Measurements from ENCODE around the gene VTI1A.
"Not testable (repeated sequence)": the region's sequence is repeated elsewhere in the genome, so short reads cannot be mapped to it uniquely, and the experiment has no call there.

VTI1A gene

DNA sequence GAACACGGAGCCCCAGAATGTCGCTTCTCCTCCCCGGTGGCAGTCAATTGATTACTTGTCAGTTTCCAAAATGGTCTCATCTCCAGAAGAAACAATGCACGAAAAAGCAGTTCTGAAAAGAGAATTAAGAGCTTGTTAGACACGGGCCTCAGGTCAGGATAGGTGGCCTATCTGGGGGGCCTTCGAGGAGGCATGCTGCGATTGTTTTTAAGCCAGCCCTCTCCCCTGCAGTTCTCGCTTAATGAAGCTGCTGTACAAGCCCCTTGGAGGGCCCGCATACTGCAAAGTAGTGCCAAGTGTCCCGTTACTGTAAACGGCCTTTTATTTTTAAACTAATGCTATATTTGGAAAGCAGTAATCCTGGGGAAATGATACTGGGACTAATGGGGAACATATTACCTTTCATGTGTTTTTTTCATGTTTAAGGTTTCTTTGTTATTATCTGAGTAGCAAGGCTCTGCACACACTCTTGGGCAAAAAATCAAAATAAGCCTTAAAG lies 388.3 kb downstream of the VTI1A start:
- DNase-seq (ENCODE audit: low read depth in 2 of 2), result no peak

DNA sequence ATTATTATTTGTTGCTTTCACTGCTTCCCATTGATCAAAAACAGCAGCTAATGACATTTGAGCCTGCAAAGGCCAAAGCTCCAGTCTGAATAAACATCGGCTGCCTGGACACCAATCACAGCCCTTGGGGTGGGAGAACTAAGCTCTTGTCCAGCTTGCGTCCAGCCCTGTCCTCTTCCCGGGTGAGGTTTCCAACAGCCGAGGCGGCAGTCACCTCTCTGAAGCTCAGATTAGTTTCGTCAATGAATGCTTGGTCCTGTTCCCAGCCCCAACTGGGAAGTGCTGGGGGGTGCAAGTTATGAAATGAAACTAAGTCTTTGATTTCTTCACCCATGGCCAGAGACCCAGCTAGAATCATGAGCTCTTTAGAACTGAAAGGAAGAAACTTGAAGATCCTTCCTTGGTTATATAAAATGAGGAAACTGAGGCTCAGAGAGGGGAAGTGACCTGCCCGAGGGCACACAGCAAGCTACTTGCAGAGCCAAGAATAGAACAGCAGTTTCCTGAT lies 389.0 kb downstream of the VTI1A start:
- no peak for DNase-seq (ENCODE audit: low read depth in 2 of 2)

DNA sequence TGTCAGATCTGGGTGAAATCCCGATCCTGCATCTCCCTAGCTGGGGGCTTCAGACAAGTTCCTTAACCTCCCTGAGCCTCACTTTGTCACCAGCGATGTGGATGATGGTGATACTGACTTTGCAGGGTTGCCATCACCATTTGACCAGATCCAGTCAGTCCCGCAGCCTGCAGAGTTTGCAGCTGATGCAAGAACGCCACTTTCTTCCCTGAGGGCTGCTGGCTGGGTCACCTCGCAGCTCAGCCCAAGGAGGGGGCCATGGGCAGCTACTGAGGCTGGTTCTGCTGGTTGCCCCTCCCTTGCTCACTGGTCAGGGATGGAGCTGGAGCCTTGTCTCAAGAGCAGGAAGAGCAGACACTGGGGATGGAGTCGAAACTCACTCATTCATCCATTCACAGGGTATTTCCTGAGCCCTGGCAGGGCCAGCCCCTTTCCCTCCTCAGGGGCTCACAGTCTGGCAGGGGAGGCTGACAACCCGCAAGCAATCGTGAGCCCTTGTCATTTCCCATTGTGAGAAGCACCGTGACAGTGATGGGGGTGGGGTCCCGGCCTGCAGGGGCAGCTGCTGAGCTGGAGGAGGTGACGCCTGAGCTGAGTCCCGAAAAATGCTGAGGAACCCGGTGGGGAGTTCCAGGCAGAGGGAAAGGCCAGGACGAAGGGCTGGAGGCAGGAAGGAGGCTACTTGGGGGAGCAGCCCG lies 391.9 kb downstream of the VTI1A start:
- no peak for DNase-seq (ENCODE audit: low read depth in 2 of 2)

DNA sequence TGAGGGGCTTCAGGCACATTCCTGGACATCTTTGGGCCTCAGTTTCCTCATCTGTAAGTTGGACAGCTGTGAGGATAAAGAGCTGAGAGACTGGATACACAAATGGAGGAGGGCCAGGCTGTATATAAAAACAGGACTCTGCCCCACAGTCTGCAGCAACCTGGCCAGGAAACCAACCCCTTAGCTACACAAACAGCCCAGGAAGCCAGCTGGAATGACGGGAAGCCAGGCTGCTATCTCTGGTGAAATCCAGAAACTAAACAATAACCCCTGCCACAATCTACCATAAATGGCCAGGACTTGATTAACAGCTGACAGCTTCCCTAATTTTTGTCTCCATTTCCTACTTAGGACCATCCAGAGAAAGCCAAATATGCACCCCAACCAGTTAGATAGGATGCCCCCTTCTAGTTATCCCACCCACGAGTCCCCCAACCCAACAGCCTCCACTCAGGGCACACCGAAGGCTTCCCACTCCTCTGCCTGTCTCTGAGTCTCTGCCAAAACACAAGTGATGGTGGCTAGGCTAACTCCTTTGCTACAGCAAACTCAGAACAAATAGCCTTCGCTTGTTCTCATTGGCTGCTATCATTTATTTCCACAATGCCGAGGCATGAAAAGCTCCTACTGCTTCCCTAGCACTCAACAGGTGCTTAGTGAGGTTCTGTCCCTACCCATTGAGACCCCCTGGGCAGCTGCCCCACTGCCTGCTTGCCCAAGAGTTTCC lies 393.1 kb downstream of the VTI1A start:
- no peak for DNase-seq (ENCODE audit: low read depth in 2 of 2)

DNA sequence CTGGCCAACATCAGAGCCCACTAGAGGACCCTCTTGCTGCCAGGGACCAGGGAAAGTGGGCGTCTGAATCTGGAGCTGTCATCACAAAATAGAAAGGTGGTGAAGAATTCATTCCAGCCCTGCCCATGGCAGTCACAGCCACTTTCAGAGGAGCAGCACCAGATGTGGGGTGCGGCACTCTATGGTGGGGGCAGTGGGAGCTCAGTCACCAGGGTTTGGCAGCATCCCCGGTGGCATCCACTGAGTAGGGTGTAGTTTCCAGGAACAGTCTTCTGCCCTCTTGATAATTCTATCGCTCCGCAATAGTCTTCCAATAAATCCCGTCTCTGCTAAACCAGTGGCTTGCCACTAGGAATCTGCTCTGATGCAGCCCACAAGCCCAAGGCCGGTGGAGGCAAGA lies 394.5 kb downstream of the VTI1A start:
- DNase-seq (ENCODE audit: low read depth in 2 of 2), result no peak

DNA sequence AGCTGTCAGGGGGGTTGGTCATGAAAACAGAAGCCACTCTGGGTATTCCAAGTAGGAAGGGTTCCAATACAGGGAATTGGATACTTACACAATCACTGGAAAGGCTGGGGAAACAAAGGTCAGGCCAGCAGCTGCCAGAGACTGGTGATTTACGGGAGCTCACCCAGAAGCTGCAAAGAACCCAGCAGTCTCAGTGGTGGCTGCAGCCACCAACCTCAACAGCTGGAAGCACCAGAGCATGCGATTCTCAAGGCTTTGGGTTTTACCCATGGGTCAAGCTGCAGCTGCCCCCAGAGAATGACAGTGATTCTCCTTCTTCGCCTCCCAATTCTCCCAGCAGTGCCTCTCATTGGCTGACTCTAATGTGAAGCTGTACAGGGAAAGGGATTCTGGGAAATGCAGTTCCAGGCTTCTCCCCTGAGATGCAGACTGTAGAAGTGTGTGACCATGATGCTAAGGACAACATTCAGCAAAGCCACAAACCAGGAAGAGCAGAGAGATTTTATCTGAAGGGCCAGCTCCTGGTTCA lies 395.9 kb downstream of the VTI1A start:
- DNase-seq (ENCODE audit: low read depth in 2 of 2), result no peak

DNA sequence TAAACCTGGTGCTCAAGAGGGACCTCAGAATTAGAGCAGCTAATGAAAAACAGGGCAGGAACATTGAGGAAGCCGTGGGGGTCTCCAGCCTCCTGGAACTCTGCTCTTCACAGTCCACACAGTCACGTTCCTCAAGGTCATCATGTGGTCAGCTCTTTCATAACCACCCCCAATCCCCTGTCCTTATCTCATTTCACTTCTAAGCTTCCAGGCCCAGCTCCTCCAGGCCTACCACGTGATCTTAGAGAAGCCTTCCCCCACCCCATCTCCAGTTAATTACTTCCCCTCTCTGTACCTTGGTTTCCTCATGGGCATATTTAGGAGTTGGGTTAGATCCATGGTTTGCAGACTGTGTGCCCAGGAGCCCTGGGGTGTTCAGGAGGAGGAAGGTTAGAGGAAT lies 396.6 kb downstream of the VTI1A start:
- no peak for DNase-seq (ENCODE audit: low read depth in 2 of 2)

DNA sequence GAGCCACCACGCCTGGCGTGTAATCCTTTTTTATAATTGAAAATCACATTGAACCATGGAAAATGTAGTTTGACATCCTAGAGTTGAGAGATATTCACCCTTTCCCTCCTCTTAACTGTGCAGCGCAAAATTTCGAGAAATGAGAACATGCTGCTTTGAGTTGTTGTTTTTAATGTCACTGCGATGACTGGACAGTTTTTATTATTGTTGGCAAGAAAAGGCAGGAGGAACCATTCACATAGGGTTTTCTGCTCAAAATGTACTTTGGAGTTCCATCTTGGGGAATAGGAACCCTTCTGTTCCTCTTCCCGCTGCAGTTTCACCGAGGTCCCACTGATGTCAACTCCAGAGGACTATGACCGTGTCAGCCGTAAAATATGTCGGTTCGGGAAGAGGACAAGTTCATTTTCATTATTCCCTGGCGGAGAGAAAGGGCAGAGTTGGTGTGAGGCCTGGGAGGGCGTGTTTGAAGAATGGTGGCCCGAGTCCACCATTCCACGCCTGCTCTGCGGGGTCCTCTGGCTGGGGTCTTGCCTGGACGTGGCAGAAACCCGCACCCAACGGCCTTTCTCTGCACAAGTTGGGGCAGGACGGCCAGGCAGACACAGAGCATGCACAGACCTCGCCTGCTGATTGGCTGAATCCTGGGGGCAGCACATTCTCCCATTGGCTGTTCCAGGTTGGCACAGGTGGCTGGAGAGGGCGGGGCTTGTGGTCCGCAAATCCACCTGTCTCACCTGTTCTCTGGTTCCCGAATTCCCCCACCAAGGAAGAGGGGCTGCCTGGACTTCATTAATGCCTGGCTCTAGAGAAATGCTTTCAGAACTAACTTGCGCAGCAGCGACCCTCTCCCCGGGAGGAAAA lies 397.9 kb downstream of the VTI1A start:
- no peak for DNase-seq (ENCODE audit: low read depth in 2 of 2)

DNA sequence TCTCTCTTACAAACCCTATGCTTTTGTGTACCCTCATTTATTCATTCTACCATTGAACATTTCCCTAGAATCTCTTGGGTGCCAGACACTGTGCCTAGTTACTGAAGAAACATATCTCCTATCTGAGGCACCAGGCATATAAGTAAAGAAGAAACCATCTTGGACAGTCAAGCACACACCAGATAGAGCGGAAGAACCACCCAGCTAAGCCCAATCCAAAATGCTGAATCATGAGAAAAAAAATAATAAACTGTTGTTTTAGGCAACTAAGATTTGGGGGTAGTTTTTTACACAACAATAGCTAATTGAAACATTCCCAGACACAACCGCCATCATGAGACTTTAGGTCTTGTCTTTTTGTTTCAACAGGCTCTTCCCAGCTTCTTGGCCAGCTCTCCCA lies 400.8 kb downstream of the VTI1A start:
- no peak for DNase-seq (ENCODE audit: low read depth in 2 of 2)

DNA sequence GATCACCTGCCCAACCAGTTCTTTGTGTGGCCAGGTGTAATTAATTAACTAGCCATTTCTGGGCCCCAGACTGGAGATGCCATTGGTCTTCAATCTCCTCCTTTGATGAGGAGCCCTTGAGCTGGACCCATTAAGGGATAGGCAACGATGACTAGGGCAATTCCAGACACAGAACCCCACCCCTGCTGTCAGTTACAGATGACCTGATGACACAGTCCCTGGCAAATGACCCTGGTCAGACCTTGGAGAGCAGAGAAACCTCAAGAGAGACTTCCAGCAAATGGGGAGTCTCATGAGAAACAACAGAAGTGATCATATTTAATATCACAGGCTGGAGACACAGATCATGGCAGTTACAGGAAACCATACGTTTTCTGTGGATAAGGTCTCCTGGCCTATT lies 401.2 kb downstream of the VTI1A start:
- DNase-seq (ENCODE audit: low read depth in 2 of 2), result no peak

DNA sequence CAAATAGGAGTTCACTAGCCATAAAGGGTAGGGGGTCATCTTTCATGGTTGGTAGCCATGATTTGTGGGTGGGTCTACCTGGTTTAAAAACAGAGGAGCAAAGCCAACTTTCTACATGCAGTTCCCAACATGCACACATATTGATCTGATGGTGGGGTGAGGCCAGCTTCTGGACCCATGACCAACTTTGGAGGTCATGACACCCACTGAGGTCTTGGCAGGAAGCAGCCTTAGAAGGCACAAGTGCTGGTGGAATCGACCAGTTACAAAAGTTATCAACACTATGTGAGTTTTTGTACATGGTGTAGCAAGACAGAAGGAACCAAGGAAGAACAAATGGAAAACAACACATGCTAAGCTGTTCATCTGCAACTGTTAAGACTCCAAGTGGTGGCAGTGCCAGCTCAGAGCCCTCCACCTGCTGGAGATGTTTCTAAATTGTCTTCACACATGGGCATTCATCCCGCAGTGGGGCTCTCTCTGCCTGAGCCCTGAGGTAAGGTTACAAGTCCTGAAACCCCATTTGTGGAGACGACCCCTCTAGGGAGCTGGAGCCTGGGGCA lies 401.9 kb downstream of the VTI1A start:
- DNase-seq (ENCODE audit: low read depth in 2 of 2), result no peak

DNA sequence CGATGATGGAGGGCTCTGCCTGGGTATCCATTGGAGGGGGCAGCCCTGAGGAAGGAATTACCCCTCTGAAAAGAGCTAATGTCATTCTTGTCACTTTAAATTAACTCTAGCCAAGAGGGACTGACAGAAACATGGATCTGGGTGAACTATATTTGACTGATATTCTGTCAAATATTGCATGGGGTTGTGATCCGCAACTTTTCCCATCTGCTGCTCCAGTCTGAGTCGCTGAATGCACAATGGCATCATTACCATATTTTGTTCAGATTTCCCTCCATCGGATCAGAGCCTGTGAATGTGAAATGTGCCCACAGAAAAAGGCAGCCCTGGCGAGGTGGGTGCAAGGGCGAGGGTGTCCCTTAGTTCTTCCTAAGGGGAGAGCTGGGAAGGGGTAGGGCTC lies 402.5 kb downstream of the VTI1A start:
- no peak for DNase-seq (ENCODE audit: low read depth in 2 of 2)

DNA sequence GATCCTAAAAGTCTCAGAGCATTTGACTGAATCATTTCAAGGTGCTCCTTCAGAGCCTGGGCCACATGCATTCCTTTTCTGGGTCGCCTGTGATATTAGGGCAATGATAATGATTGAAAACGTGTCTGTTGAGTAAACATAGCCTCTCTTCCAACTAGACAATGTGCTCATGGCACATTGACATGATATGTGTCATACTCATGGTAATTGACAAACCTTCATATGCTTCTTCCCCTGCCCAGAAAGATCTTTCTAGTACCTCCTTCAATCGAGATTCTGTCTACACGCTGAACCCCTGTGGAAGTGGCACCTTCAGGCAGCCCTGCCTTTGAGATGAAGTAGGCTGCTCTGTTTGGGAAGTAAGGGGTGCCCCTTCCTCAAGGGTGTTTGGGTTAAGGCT lies 404.2 kb downstream of the VTI1A start:
- no peak for DNase-seq (ENCODE audit: low read depth in 2 of 2)

DNA sequence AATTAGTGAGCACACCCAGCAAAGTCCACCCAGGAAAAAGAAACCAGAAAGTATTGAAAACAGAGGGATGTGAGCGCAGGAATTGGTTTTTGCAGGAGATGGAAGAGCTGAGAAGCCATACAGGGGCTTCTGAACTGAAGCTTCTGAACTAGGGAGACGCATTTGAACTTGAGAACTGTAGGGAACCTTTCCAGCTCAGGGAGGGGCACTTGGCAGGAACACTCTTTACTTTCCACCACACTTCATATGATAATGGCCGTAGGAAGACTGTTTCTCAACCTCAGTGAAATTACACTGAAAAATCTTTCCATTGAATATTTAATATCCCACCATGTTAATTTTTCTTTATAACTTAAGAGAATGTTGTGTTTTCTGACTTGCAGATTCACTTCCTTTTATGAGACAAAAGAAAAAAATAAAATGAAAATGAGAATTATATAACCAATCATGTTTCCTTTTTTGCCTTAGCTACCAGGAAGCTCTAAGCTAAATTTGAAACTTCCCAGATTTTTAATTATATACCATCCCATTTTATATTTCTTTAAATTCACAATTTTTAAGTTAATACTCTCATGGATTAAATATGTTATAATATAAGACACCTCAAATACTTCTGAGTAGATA lies 404.7 kb downstream of the VTI1A start:
- no peak for DNase-seq (ENCODE audit: low read depth in 2 of 2)

DNA sequence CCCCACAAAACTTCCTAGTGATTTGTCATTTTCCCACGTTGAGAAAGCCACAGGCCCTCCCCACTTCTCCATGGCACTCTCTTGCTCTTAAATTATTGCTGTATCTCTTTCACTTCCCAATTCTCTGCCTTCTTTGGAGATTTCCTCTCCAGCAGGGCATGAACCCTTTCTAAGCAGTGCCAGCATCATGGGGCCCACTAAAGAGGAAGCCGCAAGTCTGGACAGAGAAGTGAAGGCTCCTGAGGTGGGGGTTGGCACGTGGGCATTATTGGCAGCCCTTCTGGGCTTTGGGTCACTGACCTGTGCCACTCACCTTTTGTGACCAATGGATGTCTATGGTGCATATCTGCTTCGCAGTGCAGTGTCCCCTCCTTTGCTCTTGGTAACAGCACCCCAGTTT lies 405.3 kb downstream of the VTI1A start:
- no peak for DNase-seq (ENCODE audit: low read depth in 2 of 2)

DNA sequence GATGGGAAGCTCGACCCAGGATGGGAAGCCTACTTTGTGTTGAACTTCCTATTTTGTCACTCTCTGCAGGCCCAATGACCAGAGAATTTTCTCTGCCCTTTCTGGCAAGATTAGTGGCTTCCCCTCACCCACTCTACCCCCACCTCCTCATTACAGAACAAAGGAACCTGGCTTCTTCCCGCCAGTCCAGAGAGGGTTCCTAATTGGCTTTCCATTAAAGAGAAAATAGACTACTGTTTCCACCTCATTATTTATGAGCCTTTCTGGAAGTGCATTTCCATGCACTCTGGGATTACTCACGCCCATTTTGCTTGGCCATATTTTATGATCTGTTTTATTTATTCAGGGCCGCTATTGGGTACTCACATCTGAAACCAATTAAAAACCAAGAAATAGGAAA lies 408.1 kb downstream of the VTI1A start:
- no peak for DNase-seq (ENCODE audit: low read depth in 2 of 2)

DNA sequence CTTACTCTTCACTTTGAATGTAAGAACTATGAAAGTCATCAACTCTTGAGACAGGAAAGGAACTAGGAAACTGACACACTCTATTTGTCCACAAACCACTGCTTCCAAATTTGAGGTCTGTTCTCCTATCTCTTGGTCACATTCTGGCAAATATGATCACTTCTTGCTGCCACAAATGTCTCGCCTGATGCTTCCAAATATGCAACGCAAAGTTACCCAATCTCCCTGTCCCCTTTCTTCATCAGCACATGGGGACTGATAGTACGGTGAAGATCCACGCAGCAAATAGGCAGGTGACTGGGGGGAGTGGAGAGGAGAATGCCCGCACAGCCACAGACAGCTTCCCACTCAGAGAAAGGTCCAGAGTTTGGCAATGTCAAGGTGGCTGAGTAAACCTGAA lies 410.5 kb downstream of the VTI1A start:
- no peak for DNase-seq (ENCODE audit: low read depth in 2 of 2)

DNA sequence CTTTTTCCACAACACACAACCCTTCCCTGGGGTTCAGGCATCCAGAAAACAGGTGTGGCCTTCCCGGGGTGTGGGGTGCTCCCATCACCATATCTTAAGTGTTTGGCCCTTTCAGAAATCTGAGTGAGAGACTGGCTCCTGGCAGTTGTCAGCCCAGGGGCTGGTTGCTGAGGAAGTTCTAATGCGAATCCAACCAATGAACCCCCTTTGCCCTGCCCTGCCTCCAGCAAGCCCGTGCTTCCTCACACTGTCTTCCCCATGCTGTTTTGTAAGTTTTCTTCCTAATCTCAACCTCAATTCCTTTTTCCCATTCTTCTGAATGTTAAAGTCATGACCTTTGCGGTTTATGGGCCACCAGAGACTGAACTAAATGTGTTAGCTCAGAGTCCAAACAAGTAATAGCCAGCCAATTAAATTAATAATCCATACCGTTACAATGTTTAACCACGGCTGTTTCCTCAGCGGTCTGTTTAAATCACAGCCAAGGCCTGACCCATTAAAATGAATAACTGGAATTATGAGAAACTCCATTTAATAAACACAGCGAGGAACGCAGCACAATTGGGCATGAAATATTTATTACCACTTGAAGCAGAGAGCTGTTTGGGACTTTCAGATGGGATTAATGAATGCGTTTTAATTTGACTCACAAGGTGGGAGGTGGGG lies 412.1 kb downstream of the VTI1A start:
- DNase-seq (ENCODE audit: low read depth in 2 of 2), result no peak

DNA sequence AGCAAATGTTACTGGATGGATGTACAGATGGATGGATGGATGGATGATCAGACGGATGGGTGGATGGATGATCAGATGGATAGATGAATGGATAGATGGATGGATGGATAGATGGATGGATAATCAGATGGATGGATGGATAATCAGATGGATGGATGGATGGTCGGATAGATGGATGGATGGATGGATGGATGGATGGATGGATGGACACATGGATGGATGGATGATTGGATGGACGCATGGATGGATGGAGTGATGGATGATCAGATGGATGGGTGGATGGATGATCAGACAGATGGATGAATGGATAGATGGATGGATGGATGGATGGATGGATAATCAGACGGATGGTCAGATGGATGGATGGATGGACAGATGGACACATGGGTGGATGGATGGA lies 412.8 kb downstream of the VTI1A start:
- DNase-seq (ENCODE audit: low read depth in 2 of 2), result no peak

DNA sequence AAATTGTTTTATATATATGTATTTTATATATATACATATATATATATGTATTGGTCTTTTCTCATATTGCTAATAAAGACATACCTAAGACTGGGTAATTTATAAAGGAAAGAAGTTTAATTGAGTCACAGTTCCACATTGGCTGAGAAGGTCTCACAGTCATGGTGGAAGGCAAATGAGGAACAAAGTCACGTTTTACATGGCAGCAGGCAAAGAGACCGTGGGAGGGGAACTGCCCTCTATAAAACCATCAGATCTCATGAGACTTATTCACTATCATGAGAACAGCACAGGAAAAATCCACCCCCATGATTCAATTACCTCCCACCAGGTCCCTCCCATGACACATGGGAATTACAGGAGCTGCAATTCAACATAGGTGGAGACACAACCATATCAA lies 416.4 kb downstream of the VTI1A start:
- not testable (repeated sequence) for DNase-seq (ENCODE audit: low read depth in 2 of 2)

Data from stimulated activated CD4-positive, alpha-beta T cell treated with anti-CD3 and anti-CD28 coated beads, Interleukin-1b, Interleukin-23, amount 100 ng/mL, for 1 hour (primary cell).